Upper lobe of left lung (tissue), 4 donors: ENCODE data around the gene BCL7B.

Experiments used
- EP300 ChIP-seq, 4 donors: sonication (generic); formaldehyde crosslinking; IDR thresholded peaks; one replicate each; pipeline ENCODE4 v1.5.1; 2017; ENCODE audit warnings: antibody characterized with exemption in 4 of 4, control low read depth in 2 of 4
- POLR2A ChIP-seq, 4 donors: fragments of 450-650 bp; IDR thresholded peaks; one replicate each; pipeline ENCODE4 v1.5.1; 2016 to 2017; ENCODE audit warnings: antibody characterized with exemption in 4 of 4, mild to moderate bottlenecking in 2 of 4
- TF ChIP-seq, protein P1 (sequence below), 6 experiments: fragments of 450-650 bp in 4 of 6; fragments of 200-600 bp in 2 of 6; sonication (generic) in 2 of 6; IDR thresholded peaks; one replicate each; pipeline ENCODE4 v1.5.1; 2016 to 2019; ENCODE audit warnings: antibody characterized with exemption in 6 of 6

DNA sequence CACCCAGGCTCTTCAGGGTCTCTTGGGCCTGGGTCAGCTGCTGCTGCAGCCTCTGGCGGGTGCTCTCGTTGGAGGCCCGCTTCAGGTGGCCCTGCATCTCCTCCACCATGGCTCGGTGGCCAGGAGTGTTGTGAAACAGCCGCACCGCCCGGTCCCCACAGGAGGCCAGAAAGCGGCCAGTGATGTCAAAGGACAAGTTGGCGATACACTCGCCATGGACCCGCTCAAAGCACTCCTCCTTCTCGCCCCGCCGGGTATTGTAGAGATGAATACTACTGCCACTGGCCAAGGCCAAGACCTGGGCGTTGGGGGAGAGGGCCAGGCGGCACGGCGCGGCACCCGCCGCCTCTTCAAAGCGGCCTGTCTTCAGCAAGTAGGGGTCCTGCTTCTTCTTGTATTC is 13.0 kb upstream of the BCL7B start:
- TF ChIP-seq POLR2A (IDR thresholded peaks at IDR 0.05) (no peak), EP300 (IDR thresholded peaks at IDR 0.05) (no peak)
- TF ChIP-seq, protein P1, sequence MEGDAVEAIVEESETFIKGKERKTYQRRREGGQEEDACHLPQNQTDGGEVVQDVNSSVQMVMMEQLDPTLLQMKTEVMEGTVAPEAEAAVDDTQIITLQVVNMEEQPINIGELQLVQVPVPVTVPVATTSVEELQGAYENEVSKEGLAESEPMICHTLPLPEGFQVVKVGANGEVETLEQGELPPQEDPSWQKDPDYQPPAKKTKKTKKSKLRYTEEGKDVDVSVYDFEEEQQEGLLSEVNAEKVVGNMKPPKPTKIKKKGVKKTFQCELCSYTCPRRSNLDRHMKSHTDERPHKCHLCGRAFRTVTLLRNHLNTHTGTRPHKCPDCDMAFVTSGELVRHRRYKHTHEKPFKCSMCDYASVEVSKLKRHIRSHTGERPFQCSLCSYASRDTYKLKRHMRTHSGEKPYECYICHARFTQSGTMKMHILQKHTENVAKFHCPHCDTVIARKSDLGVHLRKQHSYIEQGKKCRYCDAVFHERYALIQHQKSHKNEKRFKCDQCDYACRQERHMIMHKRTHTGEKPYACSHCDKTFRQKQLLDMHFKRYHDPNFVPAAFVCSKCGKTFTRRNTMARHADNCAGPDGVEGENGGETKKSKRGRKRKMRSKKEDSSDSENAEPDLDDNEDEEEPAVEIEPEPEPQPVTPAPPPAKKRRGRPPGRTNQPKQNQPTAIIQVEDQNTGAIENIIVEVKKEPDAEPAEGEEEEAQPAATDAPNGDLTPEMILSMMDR (IDR thresholded peaks at IDR 0.05): no peak
